Astrocyte (in vitro differentiated cells and primary cell): ENCODE data around the gene PHETA2.

Experiments used
- EZH2 ChIP-seq: IDR thresholded peaks from 2 replicates; pipeline ENCODE4 v1.6.1; 2012; ENCODE audit warnings: mild to moderate bottlenecking, low read length, inconsistent platforms; ENCODE audit not compliant: insufficient read depth
- TF ChIP-seq, protein P1 (sequence below): IDR thresholded peaks from 2 replicates; pipeline ENCODE4 v1.5.1; 2011; ENCODE audit warnings: low read depth, mild to moderate bottlenecking, inconsistent platforms, low read length, moderate library complexity; ENCODE audit not compliant: insufficient read depth

DNA sequence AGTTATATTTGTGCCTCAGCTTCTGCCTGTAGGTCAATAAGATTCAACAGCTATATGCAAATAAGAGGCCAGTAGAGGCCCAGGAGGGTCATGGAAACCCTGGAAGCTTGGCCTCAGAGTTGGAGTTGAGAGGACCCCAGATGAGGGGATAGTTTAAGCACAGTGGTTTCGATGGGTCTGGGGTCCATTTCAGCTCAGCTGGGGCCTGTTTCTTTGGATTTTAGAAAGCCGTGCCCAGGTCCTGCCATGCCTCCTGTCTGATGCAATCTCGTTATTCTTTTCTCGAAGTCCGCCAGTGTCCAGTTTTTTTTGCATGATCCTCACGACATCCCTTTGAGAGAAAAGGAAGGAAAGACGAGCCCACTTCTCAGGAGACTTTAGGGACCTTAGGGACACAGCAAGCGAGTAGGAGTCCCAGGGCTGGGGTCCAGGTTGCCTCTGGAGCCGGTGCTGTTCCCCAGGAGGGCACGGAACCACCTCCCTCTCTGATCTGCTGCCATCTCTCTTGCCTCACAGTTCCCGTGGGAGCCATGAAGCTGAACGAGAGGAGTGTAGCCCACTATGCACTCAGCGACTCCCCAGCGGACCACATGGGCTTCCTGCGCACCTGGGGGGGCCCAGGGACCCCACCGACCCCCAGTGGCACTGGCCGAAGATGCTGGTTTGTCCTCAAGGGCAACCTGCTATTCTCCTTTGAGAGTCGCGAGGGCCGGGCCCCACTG, 2.9 kb downstream of the PHETA2 start:
- TF ChIP-seq, protein P1, sequence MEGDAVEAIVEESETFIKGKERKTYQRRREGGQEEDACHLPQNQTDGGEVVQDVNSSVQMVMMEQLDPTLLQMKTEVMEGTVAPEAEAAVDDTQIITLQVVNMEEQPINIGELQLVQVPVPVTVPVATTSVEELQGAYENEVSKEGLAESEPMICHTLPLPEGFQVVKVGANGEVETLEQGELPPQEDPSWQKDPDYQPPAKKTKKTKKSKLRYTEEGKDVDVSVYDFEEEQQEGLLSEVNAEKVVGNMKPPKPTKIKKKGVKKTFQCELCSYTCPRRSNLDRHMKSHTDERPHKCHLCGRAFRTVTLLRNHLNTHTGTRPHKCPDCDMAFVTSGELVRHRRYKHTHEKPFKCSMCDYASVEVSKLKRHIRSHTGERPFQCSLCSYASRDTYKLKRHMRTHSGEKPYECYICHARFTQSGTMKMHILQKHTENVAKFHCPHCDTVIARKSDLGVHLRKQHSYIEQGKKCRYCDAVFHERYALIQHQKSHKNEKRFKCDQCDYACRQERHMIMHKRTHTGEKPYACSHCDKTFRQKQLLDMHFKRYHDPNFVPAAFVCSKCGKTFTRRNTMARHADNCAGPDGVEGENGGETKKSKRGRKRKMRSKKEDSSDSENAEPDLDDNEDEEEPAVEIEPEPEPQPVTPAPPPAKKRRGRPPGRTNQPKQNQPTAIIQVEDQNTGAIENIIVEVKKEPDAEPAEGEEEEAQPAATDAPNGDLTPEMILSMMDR, result no peak
- TF ChIP-seq EZH2, result no peak
